ENCODE results near the gene ZNRD2. TPM values are rescaled to one million over a fixed set of nuclear protein-coding genes. Genes with fewer than 3 reads are reported as not detected.

The ZNRD2 gene
- total RNA-seq, 1 experiment from 2014 or later: 45.8 TPM

DNA sequence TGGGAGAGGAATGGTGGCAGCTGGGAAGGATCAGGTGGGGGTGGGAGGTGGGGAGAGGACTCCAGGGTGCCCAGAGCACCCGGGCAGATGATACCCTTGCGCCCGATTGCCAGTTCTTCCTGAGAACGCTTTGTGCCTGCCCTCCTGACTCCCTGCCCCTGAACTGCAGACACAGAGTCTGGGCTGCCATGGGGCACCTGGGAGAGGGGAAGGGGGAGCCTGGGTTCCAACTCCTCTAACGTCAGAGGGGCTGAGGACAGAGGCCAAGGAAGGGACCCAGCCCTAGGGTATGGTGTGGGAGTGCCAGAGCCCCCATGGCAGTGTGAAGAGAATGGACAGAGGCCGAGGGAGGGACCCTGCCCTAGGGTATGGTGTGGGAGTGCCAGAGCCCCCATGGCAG is 26.2 kb downstream of the ZNRD2 start:
- no peak overlapping the region for H3K18ac ChIP-seq (ENCODE audit: insufficient read length, low read depth, low read length)
- H3K27me3 ChIP-seq (ENCODE audit: insufficient read depth, low read length): no peaks in the 10 kb centered on the region; the same call in 1 of the 2 replicates
- no peak for DNase-seq
- H3K4me3 Mint-ChIP-seq: no peak overlapping the region
- TF ChIP-seq, protein P1, sequence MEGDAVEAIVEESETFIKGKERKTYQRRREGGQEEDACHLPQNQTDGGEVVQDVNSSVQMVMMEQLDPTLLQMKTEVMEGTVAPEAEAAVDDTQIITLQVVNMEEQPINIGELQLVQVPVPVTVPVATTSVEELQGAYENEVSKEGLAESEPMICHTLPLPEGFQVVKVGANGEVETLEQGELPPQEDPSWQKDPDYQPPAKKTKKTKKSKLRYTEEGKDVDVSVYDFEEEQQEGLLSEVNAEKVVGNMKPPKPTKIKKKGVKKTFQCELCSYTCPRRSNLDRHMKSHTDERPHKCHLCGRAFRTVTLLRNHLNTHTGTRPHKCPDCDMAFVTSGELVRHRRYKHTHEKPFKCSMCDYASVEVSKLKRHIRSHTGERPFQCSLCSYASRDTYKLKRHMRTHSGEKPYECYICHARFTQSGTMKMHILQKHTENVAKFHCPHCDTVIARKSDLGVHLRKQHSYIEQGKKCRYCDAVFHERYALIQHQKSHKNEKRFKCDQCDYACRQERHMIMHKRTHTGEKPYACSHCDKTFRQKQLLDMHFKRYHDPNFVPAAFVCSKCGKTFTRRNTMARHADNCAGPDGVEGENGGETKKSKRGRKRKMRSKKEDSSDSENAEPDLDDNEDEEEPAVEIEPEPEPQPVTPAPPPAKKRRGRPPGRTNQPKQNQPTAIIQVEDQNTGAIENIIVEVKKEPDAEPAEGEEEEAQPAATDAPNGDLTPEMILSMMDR (conservative IDR thresholded peaks at IDR 0.05): no peak
- no peak overlapping the region for H4K8ac ChIP-seq (replicated peaks; ENCODE audit: insufficient read length, low read depth, low read length)
- H2BK5ac ChIP-seq (ENCODE audit: insufficient read length, low read length): no peak overlapping the region
- H4K5ac ChIP-seq (ENCODE audit: insufficient read length, low read depth, low read length): no peak overlapping the region
- no peak overlapping the region for H2AFZ ChIP-seq (ENCODE audit: low read length)
- no peaks in the 10 kb centered on the region for H3K79me2 ChIP-seq (ENCODE audit: insufficient read depth, low read length)
- H3K23me2 ChIP-seq (ENCODE audit: insufficient read length, low read depth, low read length, poor library complexity, severe bottlenecking): no peaks in the 10 kb centered on the region
- no peaks in the 10 kb centered on the region for H3K79me1 ChIP-seq (ENCODE audit: insufficient read depth, low read depth, low read length, poor library complexity, severe bottlenecking)
- H2BK120ac ChIP-seq (ENCODE audit: low read depth, low read length, poor library complexity, severe bottlenecking): no peak overlapping the region
- no peak overlapping the region for H2AK5ac ChIP-seq (ENCODE audit: insufficient read length, low read length)
- no CpG with 5 or more reads among the region's 6 CpGs for WGBS (ENCODE audit: extremely low coverage, insufficient read length, low lambda C conversion rate)
- no peak overlapping the region for H3K23ac ChIP-seq (ENCODE audit: insufficient read length, low read depth, low read length)
- H3K9me3 ChIP-seq (ENCODE audit: control insufficient read depth, low read depth, low read length): no peaks in the 10 kb centered on the region
- H3K56ac ChIP-seq (ENCODE audit: insufficient read length, low read depth, low read length): no peak overlapping the region
- H3K4me2 ChIP-seq (ENCODE audit: insufficient read depth, insufficient read length, low read length): no peak overlapping the region
- no peak overlapping the region for H2BK12ac ChIP-seq (ENCODE audit: insufficient read length, low read depth, low read length)
- H3K27ac Mint-ChIP-seq: no peak overlapping the region
- H3K4me1 ChIP-seq (ENCODE audit: insufficient read depth, low read length): no peaks in the 10 kb centered on the region; the same call in 1 of the 2 replicates
- H2BK15ac ChIP-seq (ENCODE audit: low read depth, low read length): no peak overlapping the region
- H3K9me3 Mint-ChIP-seq: no peaks in the 10 kb centered on the region
- H4K20me1 ChIP-seq (ENCODE audit: control insufficient read depth, insufficient read depth, insufficient read length): no peaks in the 10 kb centered on the region
- no peak overlapping the region for H3K9ac ChIP-seq (ENCODE audit: extremely low read depth, insufficient read length, low read length)
- no peak overlapping the region for H3K4ac ChIP-seq (ENCODE audit: low read depth, low read length)
- H3K27ac ChIP-seq (ENCODE audit: insufficient read length, low read depth, low read length): no peak overlapping the region
- H3K36me3 Mint-ChIP-seq (ENCODE audit: insufficient read depth in 1 of 3, low read depth in 3 of 3): peaks cover 4 to 16% (median 6%) of the 10 kb centered on the region in 3 experiments
- H3K27me3 Mint-ChIP-seq (ENCODE audit: low read depth): peaks cover 22% of the 10 kb centered on the region
- H4K91ac ChIP-seq (ENCODE audit: insufficient read length, low read depth, low read length): no peak overlapping the region
- H3T11ph ChIP-seq (ENCODE audit: low read length): no peak overlapping the region
- no peak overlapping the region for H2BK20ac ChIP-seq (ENCODE audit: low read depth, low read length, poor library complexity, severe bottlenecking)
- H3K14ac ChIP-seq (ENCODE audit: insufficient read depth, low read length): no peak overlapping the region
- peaks cover 6 to 10% of the 10 kb centered on the region in 2 experiments for H3K4me1 Mint-ChIP-seq

Data from H9 (cell line).